ENCODE data around the gene ESPNL. TPM values are rescaled to one million over a fixed set of nuclear protein-coding genes. Genes with fewer than 3 reads are reported as not detected.

The ESPNL gene
- total RNA-seq, 4 donors from 2014 or later = 0.14 to 4.4 (median 0.72) TPM

GRCh38 chr2:238132463-238133450 is 32.6 kb downstream of the ESPNL start:
- no peaks in the 10 kb centered on the region for H3K4me1 ChIP-seq

DNA sequence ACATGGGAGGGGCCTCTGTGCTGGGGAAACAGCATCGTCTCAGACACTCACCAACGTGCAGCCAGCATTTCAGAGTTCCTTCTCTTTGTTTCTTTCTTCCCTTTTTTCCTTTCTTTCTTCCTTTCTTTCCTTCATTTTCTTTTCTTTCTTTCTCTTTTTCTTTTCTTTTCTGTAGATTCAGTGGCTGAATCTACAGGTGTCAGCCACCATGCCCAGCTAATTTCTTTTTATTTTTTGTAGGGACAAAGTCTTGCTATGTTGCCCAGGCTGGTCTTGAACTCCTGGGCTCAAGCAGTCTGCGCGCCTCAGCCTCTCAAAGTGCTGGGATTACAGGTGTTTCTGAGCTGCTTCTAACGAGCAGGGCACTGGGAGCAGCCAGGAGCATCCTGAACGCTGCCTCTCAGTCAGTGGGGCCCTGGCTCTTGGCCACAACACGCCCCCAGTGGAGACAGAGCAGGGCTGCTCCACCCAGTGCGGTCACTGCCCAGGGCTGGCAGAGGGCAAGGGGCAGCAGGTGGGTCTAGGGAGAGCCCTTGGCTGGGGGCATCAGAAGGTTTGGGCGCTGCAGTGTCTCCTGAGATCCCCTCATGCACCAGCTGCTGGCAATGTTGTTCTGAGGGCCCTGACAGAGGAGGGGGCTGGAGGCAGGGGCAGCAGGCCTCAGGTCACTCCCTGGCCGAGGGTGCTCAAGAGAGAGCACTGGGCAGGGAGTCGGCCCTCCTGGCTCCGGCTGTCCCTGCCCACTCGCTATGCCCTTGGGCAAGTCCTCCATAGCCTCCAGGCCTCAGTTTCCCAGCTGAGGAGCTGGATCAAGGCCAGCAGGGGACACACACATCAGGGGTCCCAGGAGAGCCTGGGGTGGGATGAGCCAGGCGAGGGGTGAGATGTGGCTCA is 33.6 kb downstream of the ESPNL start:
- H3K4me1 ChIP-seq = peaks cover 0 to 5% (median 3%) of the 10 kb centered on the region in 4 donors
- H3K4me3 ChIP-seq = no peak overlapping the region
- DNase-seq = no peak
- 61 to 70% methylated on average over 4 to 9 of the region's 14 CpGs for WGBS, 2 donors (ENCODE audit: low coverage in 1 of 2)
- no peaks in the 10 kb centered on the region for H3K36me3 ChIP-seq
- in situ Hi-C loops (cut with MboI; ENCODE audit: low pct_ligation_motif_present in 1 of 4, low pct_unique_long_range_greater_than_20kb in 1 of 4, low sequenced_read_pairs in 3 of 4) = no loop called here
- H3K9me3 ChIP-seq = no peaks in the 10 kb centered on the region
- TF ChIP-seq EP300 (IDR thresholded peaks at IDR 0.05; ENCODE audit: low read depth) (no peak), POLR2AphosphoS5 (IDR thresholded peaks at IDR 0.05) (no peak), CTCF (IDR thresholded peaks at IDR 0.05) (no peak), POLR2A (IDR thresholded peaks at IDR 0.05) (no peak)
- no peak overlapping the region for H3K27ac ChIP-seq
- intact Hi-C loops (cut with DNase I; ENCODE audit: low total_unique reads) = no loop called here
- no peaks in the 10 kb centered on the region for H3K27me3 ChIP-seq

More at GRCh38 chr2:238132463-238133450, 32.6 kb downstream of the ESPNL start:
- Histone ChIP-seq H3K4me3 (no peak overlapping the region), H3K36me3 (no peaks in the 10 kb centered on the region), H3K27me3 (no peaks in the 10 kb centered on the region), H3K27ac (no peak overlapping the region), H3K9me3 (no peaks in the 10 kb centered on the region)
- WGBS, 2 donors (ENCODE audit: low coverage in 1 of 2) = 86 to 89% methylated on average over 3 to 23 of the region's 23 CpGs
- in situ Hi-C loops (cut with MboI; ENCODE audit: low pct_ligation_motif_present in 1 of 4, low pct_unique_long_range_greater_than_20kb in 1 of 4, low sequenced_read_pairs in 3 of 4) = no loop called here
- TF ChIP-seq POLR2A (IDR thresholded peaks at IDR 0.05) (no peak), CTCF (IDR thresholded peaks at IDR 0.05) (no peak), EP300 (IDR thresholded peaks at IDR 0.05; ENCODE audit: low read depth) (no peak), POLR2AphosphoS5 (IDR thresholded peaks at IDR 0.05) (no peak)
- DNase-seq = no peak
- intact Hi-C loops (cut with DNase I; ENCODE audit: low total_unique reads) = no loop called here

- intact Hi-C loops (cut with DNase I; ENCODE audit: low total_unique reads) (no loop called here), in situ Hi-C loops (cut with MboI; ENCODE audit: low pct_ligation_motif_present in 1 of 4, low pct_unique_long_range_greater_than_20kb in 1 of 4, low sequenced_read_pairs in 3 of 4) (no loop called here)
- no peak overlapping the region for H3K4me3 ChIP-seq
- TF ChIP-seq CTCF (IDR thresholded peaks at IDR 0.05) (no peak), POLR2AphosphoS5 (IDR thresholded peaks at IDR 0.05) (no peak), EP300 (IDR thresholded peaks at IDR 0.05; ENCODE audit: low read depth) (no peak), POLR2A (IDR thresholded peaks at IDR 0.05) (no peak)
- DNase-seq = no peak
- H3K9me3 ChIP-seq = no peaks in the 10 kb centered on the region
- WGBS, 2 donors (ENCODE audit: low coverage in 1 of 2) = 93% methylated on average over 6 of the region's 11 CpGs; no CpG with 5 or more reads in 1 of the 2 donors
- no peaks in the 10 kb centered on the region for H3K27me3 ChIP-seq
- H3K27ac ChIP-seq = no peak overlapping the region
- H3K36me3 ChIP-seq = no peaks in the 10 kb centered on the region
- H3K4me1 ChIP-seq = peaks cover 0 to 8% (median 4%) of the 10 kb centered on the region in 4 donors
Measured at GRCh38 chr2:238134393-238134785, 34.2 kb downstream of the ESPNL start.

Data from transverse colon (tissue), 4 donors.